OCI-LY3 (cell line): ENCODE measurements around the gene AHSG.

Experiments used
- H2AFZ ChIP-seq: fragments of 200-600, 300-600 bp; shearing (Covaris generic); 2 replicates; pipeline ENCODE4 v1.6.0; 2014; ENCODE audit warnings: antibody characterized with exemption, low read depth, low read length
- H3K27ac ChIP-seq: fragments of 200-600, 300-600 bp; sonication (generic); 2 replicates; pipeline ENCODE4 v1.5.1; 2014; ENCODE audit warnings: mild to moderate bottlenecking, low read length, moderate library complexity, mixed read lengths
- H3K27me3 ChIP-seq: fragments of 200-600, 300-600 bp; sonication (generic); 2 replicates; pipeline ENCODE4 v1.6.1; 2014; ENCODE audit warnings: low read depth, low read length, mixed read lengths
- H3K36me3 ChIP-seq: fragments of 200-600, 300-600 bp; sonication (generic); replicated peaks from 2 replicates; pipeline ENCODE3; 2014; ENCODE audit warnings: low read depth, low read length, mixed read lengths
- H3K4me1 ChIP-seq: fragments of 300-600, 200-600 bp; sonication (generic); 2 replicates; pipeline ENCODE4 v1.6.1; 2014; ENCODE audit warnings: low read length, mixed read lengths
- H3K4me2 ChIP-seq: fragments of 200-600, 300-600 bp; sonication (generic); 2 replicates; pipeline ENCODE4 v1.6.1; 2014; ENCODE audit warnings: low read length, mixed read lengths
- H3K4me3 ChIP-seq: fragments of 300-600, 200-600 bp; sonication (generic); 2 replicates; pipeline ENCODE4 v1.5.1; 2014; ENCODE audit warnings: antibody characterized with exemption, mild to moderate bottlenecking, low read length, moderate library complexity
- H3K79me2 ChIP-seq: fragments of 300-600, 200-600 bp; shearing (Covaris generic); 2 replicates; pipeline ENCODE4 v1.6.1; 2014; ENCODE audit warnings: mild to moderate bottlenecking, low read length, mixed read lengths
- H3K9ac ChIP-seq: fragments of 300-600, 200-600 bp; shearing (Covaris generic); 2 replicates; pipeline ENCODE4 v1.6.0; 2014; ENCODE audit warnings: mild to moderate bottlenecking, low read length, moderate library complexity
- H3K9me3 ChIP-seq: fragments of 200-600, 300-600 bp; shearing (Covaris generic); 2 replicates; pipeline ENCODE4 v1.6.1; 2014; ENCODE audit warnings: low read length, mixed read lengths; ENCODE audit not compliant: insufficient read depth
- H4K20me1 ChIP-seq: fragments of 200-600, 300-600 bp; sonication (generic); 2 replicates; pipeline ENCODE4 v1.6.1; 2016; ENCODE audit warnings: low read length, mixed read lengths; ENCODE audit not compliant: insufficient read depth
- EZH2phosphoT487 ChIP-seq: fragments of 200-600 bp; shearing (Covaris generic); IDR thresholded peaks from 2 replicates; pipeline ENCODE4 v1.6.1; 2018; ENCODE audit warnings: antibody characterized with exemption, mixed run types, low read depth
- TF ChIP-seq, protein P1 (sequence below): fragments of 200-600, 300-600 bp; sonication (generic); IDR thresholded peaks from 2 replicates; pipeline ENCODE4 v1.5.1; 2014; ENCODE audit warnings: antibody characterized with exemption, low read length, low read depth

The AHSG gene

DNA sequence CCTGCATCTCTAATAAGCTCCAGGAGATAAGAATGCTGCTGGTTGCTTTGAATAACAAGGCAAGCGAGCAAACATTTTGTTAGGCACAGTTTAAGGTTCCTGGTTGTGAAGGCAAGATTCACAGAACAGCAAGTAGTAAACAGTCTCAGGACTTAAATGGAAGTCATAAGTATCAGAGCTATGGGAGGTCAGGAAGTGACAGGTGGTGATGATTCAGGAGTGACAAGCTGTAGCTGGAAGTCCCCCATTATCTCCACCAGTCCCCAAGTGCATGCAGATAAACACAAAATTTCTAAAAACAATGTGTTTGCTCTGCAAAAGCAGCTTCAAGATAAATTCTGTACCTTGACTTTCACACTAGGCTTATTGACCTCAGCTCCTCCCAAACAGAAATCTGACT, 30.6 kb downstream of the AHSG start:
- Histone ChIP-seq H3K4me1 (no peaks in the 10 kb centered on the region), H3K27ac (no peak overlapping the region), H2AFZ (no peak overlapping the region), H3K4me3 (no peak overlapping the region), H3K4me2 (no peak overlapping the region), H3K9ac (no peak overlapping the region), H3K36me3 (no peaks in the 10 kb centered on the region), H3K9me3 (no peaks in the 10 kb centered on the region), H4K20me1 (no peaks in the 10 kb centered on the region), H3K27me3 (peaks cover 39% of the 10 kb centered on the region), H3K79me2 (no peaks in the 10 kb centered on the region)
- TF ChIP-seq, protein P1, sequence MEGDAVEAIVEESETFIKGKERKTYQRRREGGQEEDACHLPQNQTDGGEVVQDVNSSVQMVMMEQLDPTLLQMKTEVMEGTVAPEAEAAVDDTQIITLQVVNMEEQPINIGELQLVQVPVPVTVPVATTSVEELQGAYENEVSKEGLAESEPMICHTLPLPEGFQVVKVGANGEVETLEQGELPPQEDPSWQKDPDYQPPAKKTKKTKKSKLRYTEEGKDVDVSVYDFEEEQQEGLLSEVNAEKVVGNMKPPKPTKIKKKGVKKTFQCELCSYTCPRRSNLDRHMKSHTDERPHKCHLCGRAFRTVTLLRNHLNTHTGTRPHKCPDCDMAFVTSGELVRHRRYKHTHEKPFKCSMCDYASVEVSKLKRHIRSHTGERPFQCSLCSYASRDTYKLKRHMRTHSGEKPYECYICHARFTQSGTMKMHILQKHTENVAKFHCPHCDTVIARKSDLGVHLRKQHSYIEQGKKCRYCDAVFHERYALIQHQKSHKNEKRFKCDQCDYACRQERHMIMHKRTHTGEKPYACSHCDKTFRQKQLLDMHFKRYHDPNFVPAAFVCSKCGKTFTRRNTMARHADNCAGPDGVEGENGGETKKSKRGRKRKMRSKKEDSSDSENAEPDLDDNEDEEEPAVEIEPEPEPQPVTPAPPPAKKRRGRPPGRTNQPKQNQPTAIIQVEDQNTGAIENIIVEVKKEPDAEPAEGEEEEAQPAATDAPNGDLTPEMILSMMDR, result no peak
- TF ChIP-seq EZH2phosphoT487, result no peak

DNA sequence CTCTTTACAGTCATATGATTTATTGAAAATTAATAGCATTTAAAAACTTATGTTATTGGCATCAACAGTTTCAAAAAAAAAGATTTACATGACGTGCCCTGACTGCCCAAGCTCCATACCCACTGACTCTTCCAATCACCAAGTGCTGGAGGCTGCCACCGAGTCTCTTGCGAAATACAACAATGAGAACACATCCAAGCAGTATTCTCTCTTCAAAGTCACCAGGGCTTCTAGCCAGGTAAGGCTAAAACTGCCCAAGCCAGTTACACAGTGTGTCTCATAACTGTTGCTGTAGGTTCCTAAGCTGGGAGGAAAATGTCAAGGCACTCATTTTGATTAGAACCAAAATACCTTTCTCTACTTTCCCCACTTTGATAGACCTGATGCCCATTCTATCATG, 31.8 kb downstream of the AHSG start:
- no peak overlapping the region for H3K27ac ChIP-seq
- no peak overlapping the region for H2AFZ ChIP-seq
- H3K4me2 ChIP-seq, result no peak overlapping the region
- no peaks in the 10 kb centered on the region for H4K20me1 ChIP-seq
- H3K36me3 ChIP-seq, result no peaks in the 10 kb centered on the region
- H3K9ac ChIP-seq, result no peak overlapping the region
- H3K27me3 ChIP-seq, result peaks cover 36% of the 10 kb centered on the region
- H3K4me3 ChIP-seq, result no peak overlapping the region
- H3K79me2 ChIP-seq, result no peaks in the 10 kb centered on the region
- no peaks in the 10 kb centered on the region for H3K9me3 ChIP-seq
- TF ChIP-seq EZH2phosphoT487, result no peak
- TF ChIP-seq, protein P1, result no peak
- H3K4me1 ChIP-seq, result no peaks in the 10 kb centered on the region

DNA sequence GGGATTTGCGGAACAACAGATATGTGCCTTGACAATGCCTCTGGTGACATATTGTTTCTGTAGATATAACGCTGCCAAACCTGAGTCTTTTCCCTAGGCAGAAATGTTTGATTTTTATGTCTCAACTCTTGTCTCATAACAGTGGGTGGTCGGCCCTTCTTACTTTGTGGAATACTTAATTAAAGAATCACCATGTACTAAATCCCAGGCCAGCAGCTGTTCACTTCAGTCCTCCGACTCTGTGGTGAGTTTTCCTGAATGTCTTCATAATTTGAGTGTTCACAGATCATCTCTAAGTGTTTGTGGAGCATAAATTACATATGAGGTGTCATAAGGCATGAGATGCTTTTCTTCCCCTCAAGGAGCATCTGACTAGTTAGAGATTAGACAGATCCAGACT, 33.2 kb downstream of the AHSG start:
- no peaks in the 10 kb centered on the region for H3K4me1 ChIP-seq
- no peaks in the 10 kb centered on the region for H4K20me1 ChIP-seq
- H3K36me3 ChIP-seq, result no peaks in the 10 kb centered on the region
- no peak overlapping the region for H3K4me3 ChIP-seq
- no peak overlapping the region for H3K9ac ChIP-seq
- H3K9me3 ChIP-seq, result no peaks in the 10 kb centered on the region
- TF ChIP-seq, protein P1, result no peak
- H3K27me3 ChIP-seq, result peaks cover 26% of the 10 kb centered on the region
- no peak overlapping the region for H3K27ac ChIP-seq
- no peak overlapping the region for H3K4me2 ChIP-seq
- H3K79me2 ChIP-seq, result no peaks in the 10 kb centered on the region
- H2AFZ ChIP-seq, result peak overlapping the region; percentile 20; the same call in 1 of the 2 replicates

DNA sequence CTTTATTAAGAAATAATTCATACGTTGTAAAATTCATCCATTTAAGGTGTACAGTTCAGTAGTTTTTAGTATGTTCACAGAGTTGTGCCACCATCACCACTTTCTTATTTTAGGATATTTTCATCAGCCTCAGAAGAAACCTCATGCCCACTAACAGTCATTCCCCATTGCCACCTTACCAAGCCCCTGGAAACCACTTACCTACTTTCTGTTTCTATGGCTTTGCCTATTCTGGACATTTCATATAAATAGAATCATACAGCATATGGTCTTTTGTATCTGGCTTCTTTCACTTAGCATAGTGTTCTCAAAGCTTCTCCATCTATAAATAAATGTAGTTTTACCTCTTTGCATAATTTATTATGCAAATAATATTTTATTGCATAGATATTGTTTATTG, 34.0 kb downstream of the AHSG start:
- H3K27me3 ChIP-seq, result peaks cover 23% of the 10 kb centered on the region
- no peaks in the 10 kb centered on the region for H3K4me1 ChIP-seq
- no peak overlapping the region for H3K27ac ChIP-seq
- no peak overlapping the region for H3K4me3 ChIP-seq
- H3K9ac ChIP-seq, result no peak overlapping the region
- H3K4me2 ChIP-seq, result no peak overlapping the region
- H2AFZ ChIP-seq, result no peak overlapping the region
- H3K9me3 ChIP-seq, result no peaks in the 10 kb centered on the region
- no peaks in the 10 kb centered on the region for H3K36me3 ChIP-seq
- TF ChIP-seq, protein P1, result no peak
- no peak for TF ChIP-seq EZH2phosphoT487
- no peaks in the 10 kb centered on the region for H3K79me2 ChIP-seq
- H4K20me1 ChIP-seq, result no peaks in the 10 kb centered on the region
